Astrocyte of the spinal cord (primary cell): ENCODE results near the gene STX16.

Experiments used
- DNase-seq: peaks from one replicate; pipeline ENCODE4 v3.0.0; 2011; ENCODE audit warnings: low read depth, low spot score
- H3K4me3 ChIP-seq: 2 replicates; pipeline ENCODE4 v1.5.1; 2011; ENCODE audit warnings: low read depth, mild to moderate bottlenecking, low read length, moderate library complexity
- in situ Hi-C: cut with HindIII; loops from 2 replicates; pipeline ENCODE4 v1.10.0; 2017; ENCODE audit warnings: low sequenced_read_pairs
- TF ChIP-seq, protein P1 (sequence below): IDR thresholded peaks from 2 replicates; pipeline ENCODE4 v1.5.1; 2012; ENCODE audit warnings: low read depth, mild to moderate bottlenecking, low read length, inconsistent platforms

The STX16 gene

DNA sequence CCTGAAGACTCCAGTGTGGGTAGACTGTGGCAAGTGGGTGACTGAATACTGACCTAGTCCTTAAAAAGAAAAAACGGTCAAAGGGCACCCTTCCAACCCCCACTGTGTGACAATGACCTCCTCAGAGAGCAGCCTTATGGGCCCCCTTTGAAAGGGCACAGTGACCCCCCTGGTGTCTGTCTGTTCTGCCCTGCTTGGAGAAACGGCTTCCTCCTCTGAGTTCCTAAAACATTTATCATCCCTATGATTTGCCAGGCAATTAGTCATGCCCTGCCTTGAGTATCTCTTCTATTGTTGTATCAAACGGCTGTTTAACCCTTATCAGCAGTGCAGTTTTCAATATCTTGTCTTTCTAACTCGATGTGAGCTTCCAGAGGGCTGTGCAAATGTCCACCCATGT, 21.0 kb upstream of the STX16 start:
- in situ Hi-C loops, result no loop called here
- DNase-seq, result no peak
- H3K4me3 ChIP-seq, result no peak overlapping the region
- TF ChIP-seq, protein P1, sequence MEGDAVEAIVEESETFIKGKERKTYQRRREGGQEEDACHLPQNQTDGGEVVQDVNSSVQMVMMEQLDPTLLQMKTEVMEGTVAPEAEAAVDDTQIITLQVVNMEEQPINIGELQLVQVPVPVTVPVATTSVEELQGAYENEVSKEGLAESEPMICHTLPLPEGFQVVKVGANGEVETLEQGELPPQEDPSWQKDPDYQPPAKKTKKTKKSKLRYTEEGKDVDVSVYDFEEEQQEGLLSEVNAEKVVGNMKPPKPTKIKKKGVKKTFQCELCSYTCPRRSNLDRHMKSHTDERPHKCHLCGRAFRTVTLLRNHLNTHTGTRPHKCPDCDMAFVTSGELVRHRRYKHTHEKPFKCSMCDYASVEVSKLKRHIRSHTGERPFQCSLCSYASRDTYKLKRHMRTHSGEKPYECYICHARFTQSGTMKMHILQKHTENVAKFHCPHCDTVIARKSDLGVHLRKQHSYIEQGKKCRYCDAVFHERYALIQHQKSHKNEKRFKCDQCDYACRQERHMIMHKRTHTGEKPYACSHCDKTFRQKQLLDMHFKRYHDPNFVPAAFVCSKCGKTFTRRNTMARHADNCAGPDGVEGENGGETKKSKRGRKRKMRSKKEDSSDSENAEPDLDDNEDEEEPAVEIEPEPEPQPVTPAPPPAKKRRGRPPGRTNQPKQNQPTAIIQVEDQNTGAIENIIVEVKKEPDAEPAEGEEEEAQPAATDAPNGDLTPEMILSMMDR, result no peak

- in situ Hi-C loops, result no loop called here
- TF ChIP-seq, protein P1, result no peak
- no peak for DNase-seq
- H3K4me3 ChIP-seq, result no peak overlapping the region
Observed at GRCh38 chr20:58633161-58634053, 17.7 kb upstream of the STX16 start.

- no peak overlapping the region for H3K4me3 ChIP-seq
- in situ Hi-C loops, result no loop called here
- TF ChIP-seq, protein P1, result no peak
- no peak for DNase-seq
Observed at GRCh38 chr20:58634059-58634458, 17.0 kb upstream of the STX16 start.

DNA sequence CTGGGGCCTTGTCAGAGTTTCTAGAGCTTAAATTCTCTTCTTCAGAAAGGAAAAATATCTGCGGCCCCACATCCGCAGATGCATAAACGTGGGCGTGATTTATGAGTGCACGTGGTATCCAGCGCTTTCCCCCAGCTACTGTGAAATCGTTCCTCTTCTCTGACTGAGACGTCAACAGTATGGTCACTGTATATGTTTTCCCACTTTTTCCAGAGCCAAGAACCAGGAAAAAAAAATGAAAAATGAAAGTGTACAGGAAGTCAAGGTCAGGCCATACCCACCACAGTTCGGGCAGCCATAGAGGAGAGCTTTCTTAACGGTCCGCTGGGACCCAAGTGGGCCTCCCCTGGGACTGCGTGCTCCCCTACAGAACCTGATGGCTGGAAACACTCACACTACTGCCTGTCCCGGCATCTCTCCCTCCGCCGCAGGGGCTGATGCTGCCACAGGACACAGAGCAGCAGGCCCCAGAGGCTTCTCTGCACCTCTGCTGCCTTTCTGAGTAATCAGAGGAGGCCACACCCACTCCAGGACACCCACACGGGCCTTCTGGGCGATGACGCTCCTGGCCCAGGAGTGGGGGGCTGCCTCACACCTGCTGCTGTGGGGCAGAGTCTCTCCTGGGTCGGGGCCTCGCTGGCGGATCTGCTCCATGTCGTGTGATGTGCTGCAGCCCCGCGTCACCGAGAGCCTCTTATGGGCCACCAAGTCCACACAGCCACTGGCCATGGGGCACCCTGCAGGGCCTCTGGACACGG, 16.4 kb upstream of the STX16 start:
- TF ChIP-seq, protein P1, result no peak
- in situ Hi-C loops, result no loop called here
- DNase-seq, result no peak
- H3K4me3 ChIP-seq, result no peak overlapping the region

DNA sequence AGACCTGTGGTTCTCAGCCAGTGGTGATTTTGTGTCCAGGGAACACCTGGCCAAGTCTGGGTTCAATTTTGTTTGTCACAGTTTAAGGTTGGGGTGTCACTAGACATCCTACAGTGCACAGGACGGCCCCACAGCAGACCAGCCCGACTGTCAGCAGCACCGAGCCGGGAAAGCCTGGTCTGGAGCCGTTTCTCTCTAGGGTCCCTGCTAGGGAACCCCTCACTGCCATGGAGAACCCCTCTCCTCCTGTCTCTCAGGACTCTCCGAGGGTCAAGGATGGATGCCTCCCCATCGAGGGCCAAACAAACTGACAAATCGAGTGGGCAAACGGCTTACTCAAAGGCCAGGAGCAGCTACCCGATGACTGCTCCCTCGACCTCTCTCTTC, 15.8 kb upstream of the STX16 start:
- in situ Hi-C loops, result no loop called here
- TF ChIP-seq, protein P1, result no peak
- DNase-seq, result no peak
- H3K4me3 ChIP-seq, result no peak overlapping the region

- H3K4me3 ChIP-seq, result no peak overlapping the region
- TF ChIP-seq, protein P1, result no peak
- DNase-seq, result no peak
- in situ Hi-C loops, result no loop called here
Observed at GRCh38 chr20:58636396-58636982, 14.6 kb upstream of the STX16 start.
